PC-3 (cell line): ENCODE measurements around the gene FALEC. TPM values are rescaled to one million over a fixed set of nuclear protein-coding genes. Genes with fewer than 3 reads are reported as not detected.
A peak's percentile ranks its signal among the peaks of the same experiment; 100 is the strongest.

Experiments used
- ATAC-seq: fragments of 200-7000 bp; cut with Tn5 transposase; 2 replicates; pipeline ENCODE4 v1.9.1; 2020; ENCODE audit warnings: mild to moderate bottlenecking, moderate library complexity
- BruUV-seq: library from RNA; stranded (reverse); fragments of 400-500 nt; replicated peaks from 2 replicates; lab custom pipeline; 2021; lab: Mats Ljungman, UMichigan
- CTCF ChIA-PET: fragments of 300-600 bp; sonication (Branson Sonifier 250); formaldehyde crosslinking; loops from one replicate; lab custom pipeline; 2022; ENCODE audit warnings: antibody characterized with exemption; lab: Charles Lee
- POLR2A ChIA-PET: fragments of 300-600 bp; sonication (Branson Sonifier 250); formaldehyde crosslinking; loops from one replicate; lab custom pipeline; 2022; ENCODE audit warnings: antibody characterized with exemption; ENCODE audit not compliant: unreplicated experiment; lab: Charles Lee
- DNase-seq: peaks from one replicate; pipeline ENCODE4 v3.0.0-alpha.2; 2015
- H2AFZ ChIP-seq: fragments of 300-600 bp; sonication (generic); 2 replicates; pipeline ENCODE4 v1.6.0; 2016; ENCODE audit warnings: antibody characterized with exemption, low read length
- H3F3A ChIP-seq: fragments of 300-600 bp; sonication (generic); one replicate; pipeline ENCODE4 v1.6.0; 2017; ENCODE audit warnings: antibody characterized with exemption, low read length, control low read depth, mild to moderate bottlenecking; ENCODE audit not compliant: unreplicated experiment
- H3K27ac ChIP-seq: fragments of 300-600 bp; sonication (generic); 2 replicates; pipeline ENCODE4 v1.5.1; 2016; ENCODE audit warnings: mild to moderate bottlenecking, low read length
- H3K27me3 ChIP-seq: fragments of 300-600 bp; sonication (generic); 2 replicates; pipeline ENCODE4 v1.6.1; 2016; ENCODE audit warnings: low read length, mixed read lengths
- H3K36me3 ChIP-seq: fragments of 300-600 bp; sonication (generic); 2 replicates; pipeline ENCODE4 v1.6.1; 2016; ENCODE audit warnings: low read depth, mixed run types, low read length, mixed read lengths
- H3K4me1 ChIP-seq: fragments of 300-600 bp; sonication (generic); 2 replicates; pipeline ENCODE4 v1.5.1; 2016; ENCODE audit warnings: low read length; ENCODE audit not compliant: insufficient read depth
- H3K4me2 ChIP-seq: fragments of 300-600 bp; sonication (generic); 2 replicates; pipeline ENCODE4 v1.6.0; 2016; ENCODE audit warnings: low read length
- H3K4me3 ChIP-seq: fragments of 300-600 bp; sonication (generic); 2 replicates; pipeline ENCODE4 v1.5.1; 2016; ENCODE audit warnings: mild to moderate bottlenecking, low read length, mixed read lengths
- H3K79me2 ChIP-seq: fragments of 300-600 bp; sonication (generic); 2 replicates; pipeline ENCODE4 v1.6.1; 2017; ENCODE audit warnings: low read length, mixed read lengths
- H3K9ac ChIP-seq: fragments of 300-600 bp; sonication (generic); 2 replicates; pipeline ENCODE4 v1.6.0; 2016; ENCODE audit warnings: mild to moderate bottlenecking, low read length
- H3K9me2 ChIP-seq: fragments of 300-600 bp; sonication (generic); replicated peaks from 2 replicates; pipeline ENCODE4 v1.6.1; 2016; ENCODE audit warnings: mixed run types, low read length, mixed read lengths
- H3K9me3 ChIP-seq: fragments of 300-600 bp; sonication (generic); 2 replicates; pipeline ENCODE4 v1.6.1; 2016; ENCODE audit warnings: low read length, mixed read lengths
- H4K20me1 ChIP-seq: fragments of 300-600 bp; sonication (generic); 2 replicates; pipeline ENCODE4 v1.6.1; 2016; ENCODE audit warnings: low read length, mixed read lengths
- CTCF ChIP-seq: fragments of 300-600 bp; sonication (generic); conservative IDR thresholded peaks from 2 replicates; pipeline ENCODE4 v1.5.1; 2017; ENCODE audit warnings: antibody characterized with exemption, low read depth, mild to moderate bottlenecking, low read length
- EZH2 ChIP-seq: fragments of 300-600 bp; sonication (generic); IDR thresholded peaks from one replicate; pipeline ENCODE4 v1.6.1; 2017; ENCODE audit warnings: antibody characterized with exemption, mild to moderate bottlenecking, low read length; ENCODE audit not compliant: unreplicated experiment
- EZH2phosphoT487 ChIP-seq: fragments of 300-600 bp; sonication (generic); IDR thresholded peaks from 2 replicates; pipeline ENCODE4 v1.6.1; 2018; ENCODE audit warnings: mild to moderate bottlenecking, antibody characterized with exemption, low read length, borderline replicate concordance
- intact Hi-C: fragments of 100-400 bp; cut with micrococcal nuclease; formaldehyde crosslinking; loops from 2 replicates; pipeline ENCODE4 v1.9.0; 2023
- total RNA-seq: library from RNA; depleted of rRNA; stranded (reverse); fragments of >200 nt; gene quantifications from 2 replicates; pipeline ENCODE4 v1.2.3, GENCODE V29; 2014

FALEC gene
- total RNA-seq, 1 experiment from 2014 or later = 0.73 TPM

- H3K27me3 ChIP-seq = no peaks in the 10 kb centered on the region
- ATAC-seq (no peak), DNase-seq (no peak)
- POLR2A ChIA-PET = no interaction called here
- no peak overlapping the region for H3K9ac ChIP-seq
- no peak overlapping the region for H2AFZ ChIP-seq
- BruUV-seq = no TSS peak
- intact Hi-C loops = no loop called here
- no peak for TF ChIP-seq EZH2
- no peak for TF ChIP-seq EZH2phosphoT487
- no peak for TF ChIP-seq CTCF
- no peaks in the 10 kb centered on the region for H3K9me3 ChIP-seq
- CTCF ChIA-PET = no interaction called here
- peaks cover 26% of the 10 kb centered on the region for H3K36me3 ChIP-seq
- no peak overlapping the region for H3K4me3 ChIP-seq
- no peaks in the 10 kb centered on the region for H4K20me1 ChIP-seq
- no peaks in the 10 kb centered on the region for H3K9me2 ChIP-seq
- peaks cover 9% of the 10 kb centered on the region for H3K4me1 ChIP-seq
- no peak overlapping the region for H3K27ac ChIP-seq
- H3K79me2 ChIP-seq = no peaks in the 10 kb centered on the region
- no peaks in the 10 kb centered on the region for H3F3A ChIP-seq
- H3K4me2 ChIP-seq = no peak overlapping the region
These were observed 10.1 kb upstream of the FALEC start for GRCh38 chr1:150505431-150505830.

GRCh38 chr1:150507912-150508864, 7.4 kb upstream of the FALEC start, which contains the start of gene ECM1:
Gene ECM1, plus strand, starts transcription at chr1:150508109. Its CDS starts 101 bp downstream, at chr1:150508210.
- TSS peak; percentile 42 for BruUV-seq
- no peak for TF ChIP-seq EZH2
- no peak for TF ChIP-seq CTCF
- no peak for TF ChIP-seq EZH2phosphoT487
- peaks cover 9% of the 10 kb centered on the region for H3K4me1 ChIP-seq

GRCh38 chr1:150508982-150509381, 6.6 kb upstream of the FALEC start:
- peaks cover 22% of the 10 kb centered on the region for H3K36me3 ChIP-seq
- no peaks in the 10 kb centered on the region for H3K9me3 ChIP-seq
- no peak overlapping the region for H2AFZ ChIP-seq
- H3K79me2 ChIP-seq = no peaks in the 10 kb centered on the region
- peaks cover 9% of the 10 kb centered on the region for H3K4me1 ChIP-seq
- no TSS peak for BruUV-seq
- TF ChIP-seq EZH2 = no peak
- TF ChIP-seq EZH2phosphoT487 = no peak
- TF ChIP-seq CTCF = no peak
- H3K4me2 ChIP-seq = no peak overlapping the region
- POLR2A ChIA-PET = no interaction called here
- no peaks in the 10 kb centered on the region for H3K27me3 ChIP-seq
- no peak overlapping the region for H3K27ac ChIP-seq
- no peaks in the 10 kb centered on the region for H3K9me2 ChIP-seq
- ATAC-seq = no peak
- H3F3A ChIP-seq = no peaks in the 10 kb centered on the region
- no peak overlapping the region for H3K9ac ChIP-seq
- CTCF ChIA-PET = no interaction called here
- intact Hi-C loops = no loop called here
- no peak overlapping the region for H3K4me3 ChIP-seq
- no peak for DNase-seq
- no peaks in the 10 kb centered on the region for H4K20me1 ChIP-seq

More at GRCh38 chr1:150507912-150508864, 7.4 kb upstream of the FALEC start, which contains the start of gene ECM1:
- no peaks in the 10 kb centered on the region for H3K9me3 ChIP-seq
- H4K20me1 ChIP-seq = no peaks in the 10 kb centered on the region
- ATAC-seq (peak; percentile 100), DNase-seq (peak; percentile 78)
- H3K4me3 ChIP-seq = no peak within 1 kb of the TSS
- no peaks in the 10 kb centered on the region for H3F3A ChIP-seq
- CTCF ChIA-PET = interaction anchor here (1.0 kb wide), 1 partner anchor 25 kb away, joined by 5 read pairs; no protein-coding TSS in a partner anchor
- no peaks in the 10 kb centered on the region for H3K9me2 ChIP-seq
- H3K27ac ChIP-seq = no peak within 1 kb of the TSS
- H3K27me3 ChIP-seq = no peaks in the 10 kb centered on the region
- H3K9ac ChIP-seq = no peak within 1 kb of the TSS
- no peak within 1 kb of the TSS for H2AFZ ChIP-seq
- POLR2A ChIA-PET = interaction anchor here (0.6 kb wide), 2 partner anchors 9 to 71 kb away, joined by 3 read pairs; partner anchors contain the start of gene MCL1
- intact Hi-C loops = no loop called here
- H3K4me2 ChIP-seq = peak within 1 kb of the TSS; percentile 18
- no peaks in the 10 kb centered on the region for H3K79me2 ChIP-seq
- peaks cover 24% of the 10 kb centered on the region for H3K36me3 ChIP-seq
